ENCODE data around the gene FKBP15. TPM values are rescaled to one million over a fixed set of nuclear protein-coding genes. Genes with fewer than 3 reads are reported as not detected.
A peak's percentile ranks its signal among the peaks of the same experiment; 100 is the strongest.

Gene FKBP15
- total and polyA plus RNA-seq, 2 experiments from 2014 or later = 7.9 to 14.9 TPM

DNA sequence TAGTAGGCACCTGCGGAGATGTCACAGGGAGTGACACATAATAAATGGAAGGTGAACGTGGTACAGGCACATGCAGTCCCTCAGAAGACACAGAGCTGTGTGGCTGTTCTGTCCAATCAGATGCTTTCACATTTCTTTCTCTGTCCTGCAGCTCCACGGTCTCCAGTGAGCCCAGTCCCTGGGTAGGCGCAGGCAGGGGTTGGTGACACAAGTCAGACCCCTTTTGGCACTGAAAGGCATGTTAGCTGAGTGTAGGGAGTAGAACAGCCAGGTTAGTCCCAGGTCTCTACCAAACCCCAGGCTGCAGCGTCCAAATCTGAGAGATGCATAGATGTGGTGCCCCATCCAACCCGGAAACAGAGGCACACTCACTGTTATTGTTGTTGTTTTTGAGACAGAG is 67.5 kb downstream of the FKBP15 start (continued):
- TF ChIP-seq ZNF462 (CRISPR knock-in tag; IDR thresholded peaks at IDR 0.05) (no peak), JUNB (IDR thresholded peaks at IDR 0.05; ENCODE audit: unreplicated experiment) (no peak), ZNF114 (CRISPR knock-in tag; IDR thresholded peaks at IDR 0.05) (no peak), EZH2 (IDR thresholded peaks at IDR 0.05; ENCODE audit: low read depth, unreplicated experiment) (no peak)

- Histone ChIP-seq H3F3A (replicated peaks; ENCODE audit: low read depth) (no peaks in the 10 kb centered on the region), H3K27me3 (ENCODE audit: insufficient read depth) (peaks cover 17% of the 10 kb centered on the region), H3K9me2 (ENCODE audit: insufficient read depth) (no peaks in the 10 kb centered on the region), H3K36me3 (ENCODE audit: insufficient read depth) (no peaks in the 10 kb centered on the region), H3K4me2 (no peak overlapping the region), H3K79me2 (replicated peaks; ENCODE audit: insufficient read depth) (no peaks in the 10 kb centered on the region), H3K4me1 (ENCODE audit: insufficient read depth) (peaks cover 10% of the 10 kb centered on the region), H3K4me3 (no peak overlapping the region), H3K27ac (ENCODE audit: low read depth) (no peak overlapping the region), H4K20me1 (replicated peaks; ENCODE audit: insufficient read depth) (no peaks in the 10 kb centered on the region), H2AFZ (no peak overlapping the region)
- peaks cover 16% of the 10 kb centered on the region for H3K27me3 Mint-ChIP-seq (ENCODE audit: insufficient read depth, low read depth, poor library complexity)
- TF ChIP-seq ZNF114 (CRISPR knock-in tag; IDR thresholded peaks at IDR 0.05) = no peak
- TF ChIP-seq, protein P1, sequence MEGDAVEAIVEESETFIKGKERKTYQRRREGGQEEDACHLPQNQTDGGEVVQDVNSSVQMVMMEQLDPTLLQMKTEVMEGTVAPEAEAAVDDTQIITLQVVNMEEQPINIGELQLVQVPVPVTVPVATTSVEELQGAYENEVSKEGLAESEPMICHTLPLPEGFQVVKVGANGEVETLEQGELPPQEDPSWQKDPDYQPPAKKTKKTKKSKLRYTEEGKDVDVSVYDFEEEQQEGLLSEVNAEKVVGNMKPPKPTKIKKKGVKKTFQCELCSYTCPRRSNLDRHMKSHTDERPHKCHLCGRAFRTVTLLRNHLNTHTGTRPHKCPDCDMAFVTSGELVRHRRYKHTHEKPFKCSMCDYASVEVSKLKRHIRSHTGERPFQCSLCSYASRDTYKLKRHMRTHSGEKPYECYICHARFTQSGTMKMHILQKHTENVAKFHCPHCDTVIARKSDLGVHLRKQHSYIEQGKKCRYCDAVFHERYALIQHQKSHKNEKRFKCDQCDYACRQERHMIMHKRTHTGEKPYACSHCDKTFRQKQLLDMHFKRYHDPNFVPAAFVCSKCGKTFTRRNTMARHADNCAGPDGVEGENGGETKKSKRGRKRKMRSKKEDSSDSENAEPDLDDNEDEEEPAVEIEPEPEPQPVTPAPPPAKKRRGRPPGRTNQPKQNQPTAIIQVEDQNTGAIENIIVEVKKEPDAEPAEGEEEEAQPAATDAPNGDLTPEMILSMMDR (conservative IDR thresholded peaks at IDR 0.05; ENCODE audit: low read depth in 2 of 2) = peak in 1 of 2 experiments; percentile 32; a peak in 1 of 4 replicates
- H3K4me1 Mint-ChIP-seq = peaks cover 33% of the 10 kb centered on the region
- no peaks in the 10 kb centered on the region for H3K36me3 Mint-ChIP-seq (ENCODE audit: low read depth)
- no peak overlapping the region for H3K27ac Mint-ChIP-seq
- peak overlapping the region; percentile 79 for H3K4me3 Mint-ChIP-seq
- ATAC-seq = no peak
- H3K9me3 Mint-ChIP-seq = no peaks in the 10 kb centered on the region
- peak; percentile 35 for DNase-seq (ENCODE audit: low spot score)
Measured at GRCh38 chr9:113152699-113153098, 68.4 kb downstream of the FKBP15 start.

All from GM23338 (cell line).